ENCODE measurements around the gene CHTF8. TPM values are rescaled to one million over a fixed set of nuclear protein-coding genes. Genes with fewer than 3 reads are reported as not detected.
A peak's percentile ranks its signal among the peaks of the same experiment; 100 is the strongest.

Gene CHTF8
- total and polyA plus RNA-seq, 7 donors = 26.2 to 69.1 (median 48.4) TPM

DNA sequence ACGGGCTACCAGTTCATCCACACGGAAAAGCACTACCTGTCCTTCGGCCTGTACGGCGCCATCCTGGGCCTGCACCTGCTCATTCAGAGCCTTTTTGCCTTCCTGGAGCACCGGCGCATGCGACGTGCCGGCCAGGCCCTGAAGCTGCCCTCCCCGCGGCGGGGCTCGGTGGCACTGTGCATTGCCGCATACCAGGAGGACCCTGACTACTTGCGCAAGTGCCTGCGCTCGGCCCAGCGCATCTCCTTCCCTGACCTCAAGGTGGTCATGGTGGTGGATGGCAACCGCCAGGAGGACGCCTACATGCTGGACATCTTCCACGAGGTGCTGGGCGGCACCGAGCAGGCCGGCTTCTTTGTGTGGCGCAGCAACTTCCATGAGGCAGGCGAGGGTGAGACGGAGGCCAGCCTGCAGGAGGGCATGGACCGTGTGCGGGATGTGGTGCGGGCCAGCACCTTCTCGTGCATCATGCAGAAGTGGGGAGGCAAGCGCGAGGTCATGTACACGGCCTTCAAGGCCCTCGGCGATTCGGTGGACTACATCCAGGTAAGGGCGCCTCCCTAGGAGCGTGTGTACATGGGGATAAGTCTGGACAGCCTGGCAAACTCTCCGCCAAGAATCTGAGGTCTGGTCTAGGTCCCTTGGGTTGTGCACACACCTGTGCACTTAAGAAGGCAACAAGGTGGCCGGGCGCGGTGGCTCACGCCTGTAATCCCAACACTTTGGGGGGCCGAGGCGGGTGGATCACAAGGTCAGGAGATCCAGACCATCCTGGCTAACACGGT, 22.7 kb downstream of the CHTF8 start:
- TF ChIP-seq CTCF (IDR thresholded peaks at IDR 0.05) = no peak

GRCh38 chr16:69108905-69109252, 23.5 kb downstream of the CHTF8 start:
- Histone ChIP-seq H3K36me3 (ENCODE audit: insufficient read depth in 1 of 2, low read depth in 1 of 2) (peaks cover 0 to 31% of the 10 kb centered on the region in 2 donors), H3K9me3 (no peaks in the 10 kb centered on the region), H3K27ac (no peak overlapping the region), H3K4me1 (peaks cover 19% of the 10 kb centered on the region), H3K4me3 (no peak overlapping the region), H3K27me3 (ENCODE audit: insufficient read depth in 3 of 3, low read length in 2 of 3) (peaks cover 0 to 4% (median 0%) of the 10 kb centered on the region in 3 donors)
- DNase-seq (no peak), ATAC-seq (no peak)
- intact Hi-C loops (cut with DNase I) = no loop called here
- no peak for TF ChIP-seq CTCF (IDR thresholded peaks at IDR 0.05)
- WGBS, 3 donors = 90 to 96% (median 94%) methylated on average over 4 of the region's 4 CpGs

More for the DNA sequence above, 22.7 kb downstream of the CHTF8 start:
- ATAC-seq (no peak), DNase-seq (no peak)
- H3K36me3 ChIP-seq (ENCODE audit: insufficient read depth in 1 of 2, low read depth in 1 of 2) = peaks cover 0 to 39% of the 10 kb centered on the region in 2 donors
- peaks cover 0 to 4% (median 0%) of the 10 kb centered on the region in 3 donors for H3K27me3 ChIP-seq (ENCODE audit: insufficient read depth in 3 of 3, low read length in 2 of 3)
- intact Hi-C loops (cut with DNase I) = loop anchor here (10.0 kb wide), 2 partner anchors 105 to 115 kb away; no protein-coding TSS in a partner anchor
- 94 to 96% (median 95%) methylated on average over 47 to 48 of the region's 48 CpGs for WGBS, 3 donors
- peaks cover 19% of the 10 kb centered on the region for H3K4me1 ChIP-seq
- H3K27ac ChIP-seq = no peak overlapping the region
- H3K4me3 ChIP-seq = no peak overlapping the region
- H3K9me3 ChIP-seq = no peaks in the 10 kb centered on the region

DNA sequence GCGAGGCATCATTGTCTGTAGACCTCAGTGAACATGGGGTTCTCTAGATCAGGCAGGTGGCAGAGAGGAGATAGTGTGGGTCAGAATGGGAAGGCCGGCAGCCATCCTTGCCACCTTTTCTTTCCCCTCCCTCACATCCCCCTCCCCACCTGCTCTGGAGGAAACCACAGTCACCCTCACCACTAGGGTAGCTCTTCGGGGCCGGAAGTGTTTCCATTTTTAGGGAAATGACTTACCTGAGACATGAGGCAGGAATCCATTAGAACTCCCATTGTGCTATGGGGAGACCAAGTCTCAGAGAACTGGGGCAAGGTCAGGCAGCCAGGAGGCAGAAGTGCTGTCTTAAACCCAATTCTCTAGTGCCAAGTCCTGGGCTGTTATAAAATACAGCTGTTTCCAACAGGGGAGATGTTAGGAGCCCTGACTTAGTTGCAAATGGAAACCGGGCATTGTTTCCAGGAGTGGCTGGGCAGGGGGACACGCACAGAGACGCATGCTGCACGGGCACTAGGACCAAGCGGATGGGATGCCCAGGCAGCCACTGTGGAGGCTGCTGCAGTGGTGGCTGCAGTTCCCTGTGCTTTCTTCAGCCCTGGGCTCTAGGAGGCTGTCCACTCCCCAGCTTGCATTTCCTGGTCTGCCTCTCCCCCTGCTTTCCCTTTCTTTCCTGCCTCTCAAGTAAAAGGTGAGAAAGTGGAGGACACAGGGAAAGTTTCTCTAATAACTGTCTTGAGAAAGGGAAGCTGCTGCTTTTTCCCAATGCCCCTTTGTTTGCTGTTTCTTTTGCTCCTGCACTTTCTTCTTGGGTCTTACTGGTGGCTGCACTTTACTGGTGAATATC, 24.1 kb downstream of the CHTF8 start:
- intact Hi-C loops (cut with DNase I) = no loop called here

More for the DNA sequence above, 24.1 kb downstream of the CHTF8 start:
- H3K4me1 ChIP-seq = peaks cover 19% of the 10 kb centered on the region
- no peak overlapping the region for H3K27ac ChIP-seq
- DNase-seq (no peak), ATAC-seq (no peak)
- 44 to 51% (median 50%) methylated on average over 9 of the region's 9 CpGs for WGBS, 3 donors
- no peaks in the 10 kb centered on the region for H3K9me3 ChIP-seq
- H3K27me3 ChIP-seq (ENCODE audit: insufficient read depth in 3 of 3, low read length in 2 of 3) = peaks cover 0 to 4% (median 0%) of the 10 kb centered on the region in 3 donors
- TF ChIP-seq CTCF (IDR thresholded peaks at IDR 0.05) = no peak
- H3K4me3 ChIP-seq = peak overlapping the region; percentile 76
- H3K36me3 ChIP-seq (ENCODE audit: insufficient read depth in 1 of 2, low read depth in 1 of 2) = peaks cover 0 to 25% of the 10 kb centered on the region in 2 donors

Data from psoas muscle (tissue), 8 donors.